ENCODE results near the gene MAPKAP1.

DNA sequence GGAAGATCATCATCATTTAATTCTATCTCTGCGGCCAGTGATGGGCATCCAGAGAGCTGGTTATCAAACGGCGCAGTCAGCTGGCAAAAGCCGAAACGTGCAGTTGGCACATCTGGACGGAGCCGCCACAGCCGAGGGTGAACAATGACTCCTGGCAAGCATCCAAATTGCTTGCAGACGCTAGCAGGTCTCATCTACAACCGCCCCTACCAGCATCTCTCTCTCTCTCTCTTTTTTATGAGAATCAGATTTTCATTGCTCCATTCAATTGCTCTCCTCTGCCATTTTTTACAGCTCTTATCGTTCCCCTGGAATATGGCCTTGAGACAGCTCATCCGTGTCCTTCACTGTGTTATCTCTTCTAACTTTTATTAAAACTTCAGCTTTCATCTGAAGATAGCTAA is 165.2 kb downstream of the MAPKAP1 start:
- TF ChIP-seq, protein P1, sequence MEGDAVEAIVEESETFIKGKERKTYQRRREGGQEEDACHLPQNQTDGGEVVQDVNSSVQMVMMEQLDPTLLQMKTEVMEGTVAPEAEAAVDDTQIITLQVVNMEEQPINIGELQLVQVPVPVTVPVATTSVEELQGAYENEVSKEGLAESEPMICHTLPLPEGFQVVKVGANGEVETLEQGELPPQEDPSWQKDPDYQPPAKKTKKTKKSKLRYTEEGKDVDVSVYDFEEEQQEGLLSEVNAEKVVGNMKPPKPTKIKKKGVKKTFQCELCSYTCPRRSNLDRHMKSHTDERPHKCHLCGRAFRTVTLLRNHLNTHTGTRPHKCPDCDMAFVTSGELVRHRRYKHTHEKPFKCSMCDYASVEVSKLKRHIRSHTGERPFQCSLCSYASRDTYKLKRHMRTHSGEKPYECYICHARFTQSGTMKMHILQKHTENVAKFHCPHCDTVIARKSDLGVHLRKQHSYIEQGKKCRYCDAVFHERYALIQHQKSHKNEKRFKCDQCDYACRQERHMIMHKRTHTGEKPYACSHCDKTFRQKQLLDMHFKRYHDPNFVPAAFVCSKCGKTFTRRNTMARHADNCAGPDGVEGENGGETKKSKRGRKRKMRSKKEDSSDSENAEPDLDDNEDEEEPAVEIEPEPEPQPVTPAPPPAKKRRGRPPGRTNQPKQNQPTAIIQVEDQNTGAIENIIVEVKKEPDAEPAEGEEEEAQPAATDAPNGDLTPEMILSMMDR (conservative IDR thresholded peaks at IDR 0.05; ENCODE audit: low read length): no peak
- no peak for TF ChIP-seq EZH2phosphoT487 (IDR thresholded peaks at IDR 0.05; ENCODE audit: borderline replicate concordance, low read depth, low read length)
